Right atrium auricular region (tissue), 2 donors: Measurements from ENCODE around the gene PNMA6E. TPM values are rescaled to one million over a fixed set of nuclear protein-coding genes. Genes with fewer than 3 reads are reported as not detected.

Source experiments
- DNase-seq: peaks from one replicate; pipeline ENCODE4 v3.0.0-alpha.2; 2019; ENCODE audit warnings: low spot score
- H3K27ac ChIP-seq, 2 donors: fragments of 200-600 bp; sonication (generic); 1 replicate in 1 of 2; 2 replicates in 1 of 2; pipeline ENCODE4 v1.5.1; 2016 to 2019
- H3K27me3 ChIP-seq, 2 donors: fragments of 200-600 bp; sonication (generic); one replicate each; pipeline versions ENCODE4 v1.5.1 to v1.6.0; 2017 to 2019
- H3K36me3 ChIP-seq: fragments of 200-600 bp; sonication (generic); one replicate; pipeline ENCODE4 v1.5.1; 2016
- H3K4me1 ChIP-seq, 2 donors: fragments of 200-600 bp; sonication (generic); one replicate each; pipeline versions ENCODE4 v1.5.1 to v1.6.0; 2017 to 2019
- H3K4me3 ChIP-seq, 2 donors: fragments of 200-600 bp; sonication (generic); 1 replicate in 1 of 2; 2 replicates in 1 of 2; pipeline ENCODE4 v1.5.1; 2017 to 2019; ENCODE audit warnings: mild to moderate bottlenecking in 1 of 2, moderate library complexity in 1 of 2
- H3K9me3 ChIP-seq, 2 donors: fragments of 200-600 bp; sonication (generic); one replicate each; pipeline ENCODE4 v1.5.1; 2019
- CTCF ChIP-seq, 2 donors: fragments of 200-600 bp; sonication (generic); IDR thresholded peaks; one replicate each; pipeline ENCODE4 v1.5.1; 2019; ENCODE audit warnings: antibody characterized with exemption in 2 of 2
- total RNA-seq, 2 donors: library from RNA; depleted of rRNA; stranded (reverse); fragments of >200 nt; gene quantifications; one replicate each; pipeline ENCODE4 v1.1.0, GENCODE V29; 2016

PNMA6E gene
- total RNA-seq, 2 donors from 2014 or later = not detected

- TF ChIP-seq CTCF (IDR thresholded peaks at IDR 0.05) = no peak
- Histone ChIP-seq H3K27ac (no peak overlapping the region), H3K9me3 (no peaks in the 10 kb centered on the region), H3K36me3 (no peaks in the 10 kb centered on the region), H3K4me3 (no peak overlapping the region), H3K27me3 (no peaks in the 10 kb centered on the region), H3K4me1 (no peaks in the 10 kb centered on the region)
- no peak for DNase-seq
These were observed 43.3 kb upstream of the PNMA6E start for GRCh38 chrX:153444333-153445011.

- Histone ChIP-seq H3K27me3 (no peaks in the 10 kb centered on the region), H3K4me1 (no peaks in the 10 kb centered on the region), H3K36me3 (no peaks in the 10 kb centered on the region), H3K27ac (no peak overlapping the region), H3K9me3 (no peaks in the 10 kb centered on the region), H3K4me3 (no peak overlapping the region)
- no peak for TF ChIP-seq CTCF (IDR thresholded peaks at IDR 0.05)
- DNase-seq = no peak
These were observed 42.6 kb upstream of the PNMA6E start for GRCh38 chrX:153443476-153444332.

- no peaks in the 10 kb centered on the region for H3K9me3 ChIP-seq
- H3K27ac ChIP-seq = no peak overlapping the region
- H3K4me3 ChIP-seq = no peak overlapping the region
- no peaks in the 10 kb centered on the region for H3K4me1 ChIP-seq
- no peaks in the 10 kb centered on the region for H3K27me3 ChIP-seq
- H3K36me3 ChIP-seq = no peaks in the 10 kb centered on the region
- TF ChIP-seq CTCF (IDR thresholded peaks at IDR 0.05) = no peak
- no peak for DNase-seq
These were observed 41.3 kb upstream of the PNMA6E start for GRCh38 chrX:153442463-153442862.

- Histone ChIP-seq H3K9me3 (no peaks in the 10 kb centered on the region), H3K4me3 (no peak overlapping the region), H3K27me3 (no peaks in the 10 kb centered on the region), H3K27ac (no peak overlapping the region), H3K4me1 (no peaks in the 10 kb centered on the region), H3K36me3 (no peaks in the 10 kb centered on the region)
- no peak for TF ChIP-seq CTCF (IDR thresholded peaks at IDR 0.05)
- no peak for DNase-seq
These were observed 40.8 kb upstream of the PNMA6E start for GRCh38 chrX:153441981-153442380.

GRCh38 chrX:153441296-153441695, 40.1 kb upstream of the PNMA6E start:
- no peaks in the 10 kb centered on the region for H3K27me3 ChIP-seq
- H3K4me3 ChIP-seq = no peak overlapping the region
- no peak for TF ChIP-seq CTCF (IDR thresholded peaks at IDR 0.05)
- no peaks in the 10 kb centered on the region for H3K9me3 ChIP-seq
- H3K27ac ChIP-seq = no peak overlapping the region
- H3K4me1 ChIP-seq = no peaks in the 10 kb centered on the region
- H3K36me3 ChIP-seq = no peaks in the 10 kb centered on the region
- DNase-seq = no peak
